GM12872 (cell line): ENCODE measurements around the gene NOTCH2.

Experiments used
- CTCF ChIP-seq: IDR thresholded peaks from 3 replicates; pipeline ENCODE4 v1.5.1; 2011; ENCODE audit warnings: low read depth, mild to moderate bottlenecking, low read length, moderate library complexity; ENCODE audit not compliant: insufficient read depth

Gene NOTCH2

GRCh38 chr1:119862276-119862675 lies 207.2 kb downstream of the NOTCH2 start:
- no peak for TF ChIP-seq CTCF
